Memory B cell (primary cell): Measurements from ENCODE around the gene OR13C5.
"Not testable (repeated sequence)": the region's sequence is repeated elsewhere in the genome, so short reads cannot be mapped to it uniquely, and the experiment has no call there.

Experiments used
- ATAC-seq: fragments of 150-1000 bp; cut with Tn5 transposase; 2 replicates; pipeline ENCODE4 v1.10.0; 2021; ENCODE audit warnings: low read depth, mild to moderate bottlenecking, moderate library complexity
- DNase-seq, 2 donors: peaks; one replicate each; pipeline ENCODE4 v3.0.0; 2022; ENCODE audit warnings: low spot score in 2 of 2
- H3K27ac Mint-ChIP-seq: one replicate; pipeline ENCODE4 v1.8.0; 2022; ENCODE audit warnings: mild to moderate bottlenecking, moderate library complexity, mixed read lengths
- H3K27me3 Mint-ChIP-seq: one replicate; pipeline ENCODE4 v1.8.0; 2022; ENCODE audit warnings: mixed read lengths
- H3K36me3 Mint-ChIP-seq: one replicate; pipeline ENCODE4 v1.8.0; 2022; ENCODE audit warnings: mild to moderate bottlenecking, mixed read lengths
- H3K4me1 Mint-ChIP-seq: one replicate; pipeline ENCODE4 v1.8.0; 2022; ENCODE audit warnings: mixed read lengths
- H3K4me3 Mint-ChIP-seq: one replicate; pipeline ENCODE4 v1.8.0; 2022; ENCODE audit warnings: mild to moderate bottlenecking, moderate library complexity, mixed read lengths
- H3K9me3 Mint-ChIP-seq: one replicate; pipeline ENCODE4 v1.8.0; 2022; ENCODE audit warnings: mixed read lengths

The OR13C5 gene, protein sequence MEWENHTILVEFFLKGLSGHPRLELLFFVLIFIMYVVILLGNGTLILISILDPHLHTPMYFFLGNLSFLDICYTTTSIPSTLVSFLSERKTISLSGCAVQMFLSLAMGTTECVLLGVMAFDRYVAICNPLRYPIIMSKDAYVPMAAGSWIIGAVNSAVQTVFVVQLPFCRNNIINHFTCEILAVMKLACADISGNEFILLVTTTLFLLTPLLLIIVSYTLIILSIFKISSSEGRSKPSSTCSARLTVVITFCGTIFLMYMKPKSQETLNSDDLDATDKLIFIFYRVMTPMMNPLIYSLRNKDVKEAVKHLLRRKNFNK

DNA sequence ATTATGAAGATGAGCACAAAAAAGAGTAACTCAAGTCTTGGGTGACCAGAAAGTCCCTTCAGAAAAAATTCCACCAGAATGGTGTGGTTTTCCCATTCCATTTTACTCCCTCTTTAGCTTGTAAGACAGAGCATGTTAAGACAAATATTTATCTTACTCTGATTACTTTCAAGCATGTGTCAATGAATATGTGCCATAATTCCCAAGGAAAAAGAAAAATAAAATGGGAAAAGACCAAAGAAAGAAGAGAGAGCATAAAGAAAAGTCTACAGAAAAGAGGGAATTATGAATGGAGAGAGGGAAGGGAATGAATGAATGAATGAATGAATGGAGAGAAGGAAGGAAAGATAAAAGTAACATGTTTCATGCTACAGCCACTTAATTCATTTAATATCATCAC is at the start of gene OR13C5:
Gene OR13C5 (minus strand): TSS at position 101 of the 400 bp plus-strand sequence. CDS start 0 bp downstream, at position 101.
- H3K36me3 Mint-ChIP-seq, H3K4me1 Mint-ChIP-seq, H3K27ac Mint-ChIP-seq, ATAC-seq, H3K27me3 Mint-ChIP-seq, DNase-seq, H3K4me3 Mint-ChIP-seq, H3K9me3 Mint-ChIP-seq: not testable (repeated sequence)

DNA sequence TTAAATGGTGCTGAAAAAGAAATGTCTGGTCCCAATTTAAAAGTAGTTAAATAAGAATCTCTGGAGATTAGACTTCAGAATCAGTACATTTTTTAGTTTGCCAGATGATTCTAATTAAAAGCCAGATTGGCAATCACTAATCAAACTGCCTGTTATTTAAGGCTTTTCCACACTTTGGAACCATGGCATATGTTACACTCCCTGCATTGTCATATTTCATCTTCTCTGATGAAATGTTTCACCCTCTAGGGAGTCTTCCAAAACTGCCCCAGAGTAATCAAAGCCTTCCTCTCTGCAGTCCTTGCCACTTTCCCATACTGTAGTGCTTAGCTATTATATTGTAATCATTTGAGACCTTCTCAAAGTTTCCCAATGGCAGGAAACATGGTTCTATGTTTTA is 36.2 kb upstream of the OR13C5 start:
- no peak for ATAC-seq
- no peak for DNase-seq
- peaks cover 3% of the 10 kb centered on the region for H3K27me3 Mint-ChIP-seq
- no peak overlapping the region for H3K4me3 Mint-ChIP-seq
- no peaks in the 10 kb centered on the region for H3K36me3 Mint-ChIP-seq
- no peak overlapping the region for H3K27ac Mint-ChIP-seq
- H3K4me1 Mint-ChIP-seq, result no peaks in the 10 kb centered on the region
- H3K9me3 Mint-ChIP-seq, result peaks cover 4% of the 10 kb centered on the region

DNA sequence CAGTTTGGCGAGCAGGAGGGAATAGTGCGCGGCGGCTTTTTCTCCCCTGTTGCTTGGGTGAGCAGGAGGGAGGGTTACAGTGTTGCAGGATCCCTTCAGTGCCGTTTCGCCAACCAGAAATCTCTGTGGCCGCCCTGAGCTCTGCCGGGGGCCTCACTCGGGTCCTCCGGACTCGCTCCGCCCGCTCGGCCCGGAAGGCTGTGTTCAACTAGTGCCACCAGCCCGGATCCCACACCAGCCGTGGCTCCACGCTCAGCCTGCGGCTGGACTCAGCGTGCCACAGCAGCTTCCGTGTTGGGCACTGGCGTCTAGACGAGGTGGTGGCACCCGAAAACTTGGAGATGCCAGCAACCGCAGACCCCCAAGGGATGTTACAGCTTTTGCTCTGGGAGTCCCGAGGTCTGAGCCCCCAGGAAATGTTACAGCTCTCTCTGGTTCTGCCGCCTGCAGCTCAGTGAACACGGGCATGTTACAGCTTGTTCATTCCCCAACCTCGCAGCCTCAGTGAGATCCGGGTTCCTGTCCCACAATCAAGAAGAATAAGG is 34.8 kb upstream of the OR13C5 start:
- ATAC-seq (no peak), DNase-seq (no peak)
- H3K36me3 Mint-ChIP-seq, result no peaks in the 10 kb centered on the region
- H3K4me1 Mint-ChIP-seq, result no peaks in the 10 kb centered on the region
- no peak overlapping the region for H3K27ac Mint-ChIP-seq
- no peaks in the 10 kb centered on the region for H3K9me3 Mint-ChIP-seq
- peaks cover 3% of the 10 kb centered on the region for H3K27me3 Mint-ChIP-seq
- H3K4me3 Mint-ChIP-seq, result no peak overlapping the region

GRCh38 chr9:104625964-104626363 is 26.8 kb upstream of the OR13C5 start:
- not testable (repeated sequence) for H3K4me1 Mint-ChIP-seq, H3K36me3 Mint-ChIP-seq, H3K4me3 Mint-ChIP-seq, DNase-seq, H3K27me3 Mint-ChIP-seq, ATAC-seq, H3K9me3 Mint-ChIP-seq, H3K27ac Mint-ChIP-seq

DNA sequence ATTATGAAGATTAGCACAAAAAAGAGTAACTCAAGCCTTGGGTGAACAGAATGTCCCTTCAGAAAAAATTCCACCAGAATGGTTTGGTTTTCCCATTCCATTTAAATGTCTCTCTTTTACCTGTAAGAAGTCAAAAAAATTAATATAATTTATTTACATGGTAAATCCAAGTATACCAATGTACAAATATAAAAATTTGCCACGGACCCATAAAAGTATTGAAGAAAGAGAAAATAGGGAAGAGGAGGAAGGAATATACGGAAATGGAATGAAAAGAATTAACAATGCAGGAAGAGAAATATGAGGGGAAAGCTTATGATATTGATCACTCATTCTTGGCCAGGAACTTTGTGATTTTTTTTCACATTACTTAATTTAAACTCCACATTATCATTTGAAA is 18.9 kb upstream of the OR13C5 start, which contains the start of gene OR13C9:
Gene OR13C9 (minus strand): TSS at position 101 of the 400 bp plus-strand sequence. CDS start 0 bp downstream, at position 101.
- Mint-ChIP-seq H3K4me3 (no peak within 1 kb of the TSS), H3K36me3 (no peaks in the 10 kb centered on the region), H3K4me1 (no peaks in the 10 kb centered on the region), H3K9me3 (no peaks in the 10 kb centered on the region), H3K27ac (no peak within 1 kb of the TSS), H3K27me3 (no peaks in the 10 kb centered on the region)
- ATAC-seq (no peak), DNase-seq (no peak)

DNA sequence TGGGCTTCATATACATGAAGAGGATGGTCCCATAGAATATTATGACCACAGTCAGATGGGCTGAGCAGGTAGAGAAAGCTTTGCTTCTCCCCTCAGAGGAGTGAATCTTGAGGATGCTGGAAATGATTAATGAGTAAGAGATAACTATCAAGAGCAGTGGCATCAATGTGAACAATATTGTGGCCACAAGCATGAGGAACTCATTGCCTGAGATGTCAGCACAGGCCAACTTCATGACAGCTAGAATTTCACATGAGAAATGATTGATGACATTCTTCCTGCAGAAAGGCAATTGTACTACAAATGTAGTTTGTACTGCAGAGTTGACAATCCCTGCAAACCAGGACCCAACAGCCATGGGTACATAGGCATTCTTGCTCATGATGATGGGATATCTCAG is 18.2 kb upstream of the OR13C5 start:
- Mint-ChIP-seq H3K4me1 (no peaks in the 10 kb centered on the region), H3K27me3 (peaks cover 1% of the 10 kb centered on the region), H3K36me3 (no peaks in the 10 kb centered on the region), H3K27ac (no peak overlapping the region), H3K4me3 (no peak overlapping the region), H3K9me3 (no peaks in the 10 kb centered on the region)
- ATAC-seq (no peak), DNase-seq (no peak)

DNA sequence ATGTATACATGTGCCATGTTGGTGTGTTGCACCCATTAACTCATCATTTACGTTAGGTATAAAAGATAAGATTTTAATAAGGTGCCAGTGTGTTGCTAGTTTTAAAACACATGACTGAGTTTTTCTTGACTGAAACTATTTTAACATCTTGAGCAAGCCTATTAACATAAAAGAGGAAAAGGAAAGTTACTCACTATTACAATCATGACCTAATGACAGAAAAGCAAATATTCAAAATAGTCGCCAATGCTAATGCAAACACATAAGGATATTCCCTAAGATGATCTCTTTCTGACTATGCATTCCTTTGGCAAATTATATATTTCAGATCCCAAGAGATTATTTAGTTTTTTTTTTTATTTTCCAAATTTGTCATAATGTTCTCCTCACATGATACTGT is 12.0 kb upstream of the OR13C5 start:
- Mint-ChIP-seq H3K9me3 (no peaks in the 10 kb centered on the region), H3K4me1 (no peaks in the 10 kb centered on the region), H3K4me3 (no peak overlapping the region), H3K36me3 (no peaks in the 10 kb centered on the region), H3K27me3 (peaks cover 1% of the 10 kb centered on the region), H3K27ac (no peak overlapping the region)
- no peak for ATAC-seq
- no peak for DNase-seq

GRCh38 chr9:104608336-104608735 is 9.1 kb upstream of the OR13C5 start:
- Mint-ChIP-seq H3K36me3 (no peaks in the 10 kb centered on the region), H3K4me3 (no peak overlapping the region), H3K27ac (no peak overlapping the region), H3K9me3 (no peaks in the 10 kb centered on the region), H3K27me3 (peaks cover 1% of the 10 kb centered on the region), H3K4me1 (no peaks in the 10 kb centered on the region)
- DNase-seq, result no peak
- ATAC-seq, result no peak

DNA sequence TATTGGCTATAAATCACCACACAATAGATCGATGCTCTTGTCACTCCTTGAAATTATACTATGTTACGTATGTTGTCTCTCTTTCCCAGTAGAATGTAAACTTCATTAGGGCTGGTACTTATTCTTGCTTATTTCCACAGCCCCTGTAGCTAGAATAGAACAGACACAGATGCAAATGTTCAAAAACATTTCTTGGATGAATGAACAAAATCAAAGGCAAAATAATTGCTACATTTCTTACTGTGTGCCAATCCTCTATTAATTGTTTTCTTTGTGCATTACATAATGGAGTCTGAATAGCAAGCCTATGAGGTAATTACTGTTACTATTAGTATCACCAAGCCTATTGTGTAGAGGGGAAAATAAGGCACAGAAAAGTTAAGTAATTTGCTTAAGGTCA is 6.9 kb upstream of the OR13C5 start:
- H3K27ac Mint-ChIP-seq, result no peak overlapping the region
- DNase-seq, result no peak
- no peaks in the 10 kb centered on the region for H3K36me3 Mint-ChIP-seq
- H3K4me3 Mint-ChIP-seq, result no peak overlapping the region
- no peak for ATAC-seq
- H3K27me3 Mint-ChIP-seq, result no peaks in the 10 kb centered on the region
- H3K4me1 Mint-ChIP-seq, result no peaks in the 10 kb centered on the region
- no peaks in the 10 kb centered on the region for H3K9me3 Mint-ChIP-seq

DNA sequence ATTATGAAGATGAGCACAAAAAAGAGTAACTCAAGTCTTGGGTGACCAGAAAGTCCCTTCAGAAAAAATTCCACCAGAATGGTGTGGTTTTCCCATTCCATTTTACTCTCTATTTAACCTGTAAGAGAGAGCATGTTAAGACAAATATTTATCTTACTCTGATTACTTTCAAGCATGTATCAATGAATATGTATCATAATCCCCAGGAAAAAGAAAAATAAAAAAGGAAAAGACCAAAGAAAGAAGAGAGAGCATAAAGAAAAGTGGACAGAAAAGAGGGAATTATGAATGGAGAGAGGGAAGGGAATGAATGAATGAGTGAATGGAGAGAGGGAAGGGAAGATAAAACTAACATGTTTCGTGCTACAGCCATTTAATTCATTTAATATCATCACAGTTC is 6.3 kb upstream of the OR13C5 start, which contains the start of gene OR13C2:
Gene OR13C2 (minus strand): TSS at position 101 of the 400 bp plus-strand sequence. CDS start 0 bp downstream, at position 101.
- ATAC-seq, H3K36me3 Mint-ChIP-seq, H3K27ac Mint-ChIP-seq, DNase-seq, H3K4me3 Mint-ChIP-seq, H3K9me3 Mint-ChIP-seq, H3K4me1 Mint-ChIP-seq, H3K27me3 Mint-ChIP-seq: not testable (repeated sequence)

GRCh38 chr9:104604801-104605200 is 5.6 kb upstream of the OR13C5 start:
- no peak for DNase-seq
- no peak for ATAC-seq
- H3K27ac Mint-ChIP-seq, result no peak overlapping the region
- no peaks in the 10 kb centered on the region for H3K36me3 Mint-ChIP-seq
- H3K4me3 Mint-ChIP-seq, result no peak overlapping the region
- H3K9me3 Mint-ChIP-seq, result no peaks in the 10 kb centered on the region
- no peaks in the 10 kb centered on the region for H3K4me1 Mint-ChIP-seq
- no peaks in the 10 kb centered on the region for H3K27me3 Mint-ChIP-seq

DNA sequence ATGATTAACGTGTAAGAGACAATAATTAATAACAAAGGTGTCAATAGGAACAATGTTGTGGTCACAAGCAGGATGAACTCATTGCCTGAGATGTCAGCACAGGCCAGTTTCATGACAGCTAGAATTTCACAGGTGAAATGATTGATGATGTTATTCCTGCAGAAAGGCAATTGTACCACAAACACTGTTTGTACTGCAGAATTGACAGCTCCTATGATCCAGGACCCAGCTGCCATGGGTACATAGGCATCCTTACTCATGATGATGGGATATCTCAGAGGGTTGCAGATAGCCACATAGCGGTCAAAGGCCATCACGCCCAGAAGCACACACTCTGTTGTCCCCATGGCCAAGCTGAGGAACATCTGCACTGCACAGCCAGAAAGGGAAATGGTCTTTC is 464 bp downstream of the OR13C5 start:
- H3K36me3 Mint-ChIP-seq, H3K4me3 Mint-ChIP-seq, DNase-seq, ATAC-seq, H3K27ac Mint-ChIP-seq, H3K27me3 Mint-ChIP-seq, H3K9me3 Mint-ChIP-seq, H3K4me1 Mint-ChIP-seq: not testable (repeated sequence)

GRCh38 chr9:104589626-104590025 is 9.6 kb downstream of the OR13C5 start:
- no peak overlapping the region for H3K4me3 Mint-ChIP-seq
- H3K9me3 Mint-ChIP-seq, result peaks cover 7% of the 10 kb centered on the region
- H3K27me3 Mint-ChIP-seq, result peaks cover 2% of the 10 kb centered on the region
- no peaks in the 10 kb centered on the region for H3K4me1 Mint-ChIP-seq
- no peaks in the 10 kb centered on the region for H3K36me3 Mint-ChIP-seq
- H3K27ac Mint-ChIP-seq, result no peak overlapping the region
- ATAC-seq (no peak), DNase-seq (no peak)

GRCh38 chr9:104586496-104587180 is 12.6 kb downstream of the OR13C5 start:
- H3K4me3 Mint-ChIP-seq, result no peak overlapping the region
- ATAC-seq (no peak), DNase-seq (no peak)
- no peak overlapping the region for H3K27ac Mint-ChIP-seq
- no peaks in the 10 kb centered on the region for H3K36me3 Mint-ChIP-seq
- no peaks in the 10 kb centered on the region for H3K9me3 Mint-ChIP-seq
- no peaks in the 10 kb centered on the region for H3K4me1 Mint-ChIP-seq
- H3K27me3 Mint-ChIP-seq, result peaks cover 2% of the 10 kb centered on the region
